IPS DF 6.9 (cell line): Measurements from ENCODE around the gene CD86.

Source experiments
- DNase-seq: peaks from one replicate; pipeline ENCODE4 v3.0.0-alpha.2; 2013; ENCODE audit warnings: low read depth, low spot score
- H3K27ac ChIP-seq: one replicate; pipeline ENCODE4 v1.5.1; 2013; ENCODE audit warnings: low read length, control low read depth
- H3K27me3 ChIP-seq: 2 replicates; pipeline ENCODE4 v1.6.1; 2013; ENCODE audit warnings: mild to moderate bottlenecking, low read length; ENCODE audit not compliant: control insufficient read depth, insufficient read depth
- H3K36me3 ChIP-seq: 2 replicates; pipeline ENCODE4 v1.6.1; 2013; ENCODE audit warnings: low read length; ENCODE audit not compliant: control insufficient read depth, insufficient read depth
- H3K4me1 ChIP-seq: 2 replicates; pipeline ENCODE4 v1.6.1; 2013; ENCODE audit warnings: low read length; ENCODE audit not compliant: control insufficient read depth, insufficient read depth
- H3K4me3 ChIP-seq: 2 replicates; pipeline ENCODE4 v1.5.1; 2013; ENCODE audit warnings: mild to moderate bottlenecking, low read length
- H3K9me3 ChIP-seq: 2 replicates; pipeline ENCODE4 v1.6.1; 2013; ENCODE audit warnings: low read length, inconsistent platforms; ENCODE audit not compliant: control insufficient read depth, insufficient read depth
- WGBS: extraction: QIAGEN DNeasy Blood & Tissue Kit; methylation state at CpG from one replicate; pipeline ENCODE4 v1.1.7; 2013; ENCODE audit warnings: mixed read lengths, missing lambda C conversion rate; ENCODE audit not compliant: insufficient read length, insufficient coverage; 5-methylcytosine and 5-hydroxymethylcytosine counted together

The CD86 gene

GRCh38 chr3:122055215-122055614 is at the start of gene CD86:
Gene CD86 (plus strand): TSS chr3:122055362. CDS start chr3:122055490, 128 bp downstream.
- Histone ChIP-seq H3K9me3 (no peaks in the 10 kb centered on the region), H3K4me3 (no peak within 1 kb of the TSS), H3K27me3 (no peaks in the 10 kb centered on the region), H3K4me1 (0 out of 2 replicates have a peak, but pooled peaks cover 1% of the 10 kb centered on the region), H3K27ac (no peak within 1 kb of the TSS), H3K36me3 (no peaks in the 10 kb centered on the region)
- no CpG with 5 or more reads among the region's 3 CpGs for WGBS
- no peak for DNase-seq

DNA sequence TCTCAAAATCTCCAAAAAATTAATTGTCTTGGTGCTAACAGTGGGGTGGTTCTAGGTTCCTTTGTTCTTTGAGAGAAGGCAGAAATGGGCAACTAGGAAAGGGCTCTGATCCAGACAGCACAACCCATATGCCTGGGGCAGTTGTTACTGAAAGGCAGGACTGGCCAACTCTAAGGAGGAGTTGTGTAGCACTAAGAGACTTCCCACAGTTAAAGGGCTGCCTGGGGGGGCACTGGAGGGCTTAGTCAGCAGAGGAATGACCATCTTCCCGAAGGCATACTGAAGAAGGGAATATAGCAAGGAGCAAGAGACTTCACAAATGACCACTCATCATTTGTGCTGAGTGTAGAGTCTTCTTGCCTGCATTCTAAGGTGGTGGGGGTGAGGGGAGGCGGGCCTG is 48.9 kb upstream of the CD86 start:
- 0 out of 2 replicates have a peak, but pooled peaks cover 2% of the 10 kb centered on the region for H3K4me1 ChIP-seq
- H3K27ac ChIP-seq, result no peak overlapping the region

DNA sequence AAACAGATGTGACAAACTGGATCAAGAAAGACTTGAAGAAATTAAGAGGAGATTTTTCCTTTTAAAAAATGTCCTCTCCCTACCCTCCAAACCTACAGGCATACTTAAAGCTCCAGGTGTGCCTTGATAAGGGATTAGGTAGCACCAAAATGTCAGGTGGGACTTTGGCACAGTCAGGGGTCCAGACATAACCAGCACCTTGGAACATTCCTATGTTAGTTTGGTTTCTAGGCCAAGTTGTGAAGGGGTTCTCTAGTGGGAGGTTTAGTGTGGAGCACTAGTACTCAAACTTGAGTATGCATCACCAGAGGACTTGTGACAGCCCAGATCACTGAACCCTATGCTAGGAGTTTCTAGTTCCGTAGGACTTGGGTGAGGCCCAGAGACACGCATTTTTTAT is 47.0 kb upstream of the CD86 start:
- Histone ChIP-seq H3K4me1 (0 out of 2 replicates have a peak, but pooled peaks cover 2% of the 10 kb centered on the region), H3K27me3 (no peaks in the 10 kb centered on the region), H3K9me3 (no peaks in the 10 kb centered on the region), H3K36me3 (no peaks in the 10 kb centered on the region), H3K4me3 (no peak overlapping the region), H3K27ac (no peak overlapping the region)
- DNase-seq, result no peak
- WGBS, result no CpG with 5 or more reads among the region's 2 CpGs

More for the DNA sequence above, 48.9 kb upstream of the CD86 start:
- WGBS, result no CpG with 5 or more reads among the region's 2 CpGs
- no peak for DNase-seq
- Histone ChIP-seq H3K27me3 (no peaks in the 10 kb centered on the region), H3K36me3 (no peaks in the 10 kb centered on the region), H3K4me3 (no peak overlapping the region), H3K9me3 (no peaks in the 10 kb centered on the region)

DNA sequence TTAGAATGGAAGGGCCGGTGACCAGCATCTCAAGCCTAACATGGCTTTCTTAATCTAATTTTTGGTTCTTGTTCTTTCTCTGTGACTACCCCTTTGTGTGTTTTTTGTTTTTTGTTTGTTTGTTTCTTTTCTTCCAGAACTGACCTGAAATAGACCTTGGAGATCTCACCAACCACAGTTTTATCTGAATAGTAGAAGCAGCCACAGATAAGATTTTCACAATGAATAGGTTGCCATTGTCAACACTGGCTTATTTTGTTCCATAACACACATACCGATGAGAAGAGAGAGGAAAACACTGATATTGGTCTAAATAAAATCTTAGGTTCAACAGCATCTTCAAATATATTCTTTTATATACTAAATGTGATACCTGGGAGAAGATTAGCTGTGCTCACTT is 44.7 kb upstream of the CD86 start:
- H3K36me3 ChIP-seq, result no peaks in the 10 kb centered on the region
- H3K27me3 ChIP-seq, result no peaks in the 10 kb centered on the region
- no CpG with 5 or more reads among the region's 2 CpGs for WGBS
- no peaks in the 10 kb centered on the region for H3K9me3 ChIP-seq
- H3K27ac ChIP-seq, result no peak overlapping the region
- no peak for DNase-seq
- H3K4me1 ChIP-seq, result no peaks in the 10 kb centered on the region
- no peak overlapping the region for H3K4me3 ChIP-seq

GRCh38 chr3:122011396-122011795 is 43.8 kb upstream of the CD86 start:
- H3K27me3 ChIP-seq, result no peaks in the 10 kb centered on the region
- no peak overlapping the region for H3K4me3 ChIP-seq
- no peaks in the 10 kb centered on the region for H3K4me1 ChIP-seq
- no peak overlapping the region for H3K27ac ChIP-seq
- H3K36me3 ChIP-seq, result no peaks in the 10 kb centered on the region
- no CpG with 5 or more reads among the region's 4 CpGs for WGBS
- H3K9me3 ChIP-seq, result no peaks in the 10 kb centered on the region
- no peak for DNase-seq

- no CpG with 5 or more reads among the region's 1 CpG for WGBS
- no peaks in the 10 kb centered on the region for H3K27me3 ChIP-seq
- no peak overlapping the region for H3K27ac ChIP-seq
- H3K4me1 ChIP-seq, result no peaks in the 10 kb centered on the region
- DNase-seq, result no peak
- no peaks in the 10 kb centered on the region for H3K36me3 ChIP-seq
- H3K4me3 ChIP-seq, result no peak overlapping the region
- H3K9me3 ChIP-seq, result no peaks in the 10 kb centered on the region
Measured at GRCh38 chr3:122012821-122013220, 42.3 kb upstream of the CD86 start.

DNA sequence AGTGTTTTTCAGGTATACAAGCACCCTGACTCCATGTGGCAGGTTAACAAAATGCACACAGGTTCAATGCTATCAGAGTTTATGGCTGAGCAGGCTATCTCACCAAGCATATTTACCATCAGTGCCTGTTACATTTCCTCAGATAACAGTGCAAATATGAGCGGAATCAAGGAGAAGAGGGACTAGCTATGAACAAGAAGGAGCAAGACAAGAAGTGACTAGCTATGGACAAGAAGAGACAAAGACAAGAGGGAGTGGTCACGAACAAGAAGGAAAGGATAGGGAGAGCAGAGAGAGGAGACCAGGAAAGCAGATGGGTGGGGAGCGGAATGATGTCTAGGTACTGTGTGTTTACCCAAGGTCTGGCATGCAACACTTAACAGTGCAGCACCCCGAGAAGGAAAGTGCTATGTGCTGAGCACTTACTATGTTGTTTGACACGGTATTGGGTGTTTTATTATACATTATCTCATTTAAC is 41.7 kb upstream of the CD86 start:
- Histone ChIP-seq H3K4me3 (no peak overlapping the region), H3K4me1 (no peaks in the 10 kb centered on the region), H3K27me3 (no peaks in the 10 kb centered on the region), H3K36me3 (no peaks in the 10 kb centered on the region), H3K27ac (no peak overlapping the region), H3K9me3 (no peaks in the 10 kb centered on the region)
- no peak for DNase-seq
- no CpG with 5 or more reads among the region's 5 CpGs for whole genome bisulfite sequencing

DNA sequence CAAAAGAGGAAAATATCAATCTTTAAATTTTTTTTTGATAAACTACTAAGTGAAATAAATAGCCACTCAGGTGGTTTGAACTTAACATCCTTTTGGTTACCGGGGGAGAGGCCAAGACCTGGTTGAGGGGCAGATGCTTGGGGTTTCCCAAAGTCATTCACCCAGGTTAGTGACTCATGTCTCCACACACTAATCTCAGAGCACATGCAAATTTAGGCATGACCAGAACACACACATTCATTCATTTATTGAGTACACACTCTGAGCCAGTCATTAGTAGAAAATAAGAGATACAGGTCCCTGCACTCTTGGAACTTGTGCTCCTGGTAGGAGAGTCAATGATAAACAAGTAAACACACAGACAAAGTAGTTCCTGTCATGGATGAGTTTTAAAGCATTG is 40.4 kb upstream of the CD86 start:
- H3K27ac ChIP-seq, result no peak overlapping the region
- no peak for DNase-seq
- no peak overlapping the region for H3K4me3 ChIP-seq
- H3K27me3 ChIP-seq, result no peaks in the 10 kb centered on the region
- H3K36me3 ChIP-seq, result no peaks in the 10 kb centered on the region
- WGBS, result no CpG with 5 or more reads among the region's 1 CpG
- H3K9me3 ChIP-seq, result no peaks in the 10 kb centered on the region
- H3K4me1 ChIP-seq, result no peaks in the 10 kb centered on the region

DNA sequence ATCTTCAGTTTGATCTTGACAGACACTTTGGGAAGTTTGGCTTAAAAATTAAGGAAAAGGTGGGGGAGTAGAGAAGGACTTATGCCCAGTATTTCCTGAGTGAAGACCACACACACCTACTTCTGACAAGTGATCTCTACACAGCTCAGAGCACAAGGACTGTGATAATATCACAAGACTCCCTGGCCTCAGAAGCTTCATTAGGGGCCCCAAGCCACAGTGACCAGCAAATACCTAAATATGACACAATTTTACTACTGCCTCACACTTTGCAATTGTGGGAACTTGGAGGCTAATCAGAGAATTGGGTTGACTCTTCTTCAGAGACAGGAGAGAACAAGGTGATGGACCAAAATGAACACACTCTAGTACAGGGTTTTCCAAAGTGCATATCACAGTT is 35.7 kb upstream of the CD86 start:
- no peaks in the 10 kb centered on the region for H3K9me3 ChIP-seq
- H3K36me3 ChIP-seq, result no peaks in the 10 kb centered on the region
- no peak for DNase-seq
- H3K4me1 ChIP-seq, result no peaks in the 10 kb centered on the region; the same call in 1 of the 2 replicates
- H3K27me3 ChIP-seq, result no peaks in the 10 kb centered on the region
- no peak overlapping the region for H3K27ac ChIP-seq
- no peak overlapping the region for H3K4me3 ChIP-seq

- DNase-seq, result no peak
- H3K4me1 ChIP-seq, result no peaks in the 10 kb centered on the region; the same call in 1 of the 2 replicates
- no peaks in the 10 kb centered on the region for H3K27me3 ChIP-seq
- H3K4me3 ChIP-seq, result no peak overlapping the region
- no peaks in the 10 kb centered on the region for H3K36me3 ChIP-seq
- no peaks in the 10 kb centered on the region for H3K9me3 ChIP-seq
- WGBS, result no CpG with 5 or more reads among the region's 1 CpG
- H3K27ac ChIP-seq, result no peak overlapping the region
Measured at GRCh38 chr3:122021037-122021436, 34.1 kb upstream of the CD86 start.

DNA sequence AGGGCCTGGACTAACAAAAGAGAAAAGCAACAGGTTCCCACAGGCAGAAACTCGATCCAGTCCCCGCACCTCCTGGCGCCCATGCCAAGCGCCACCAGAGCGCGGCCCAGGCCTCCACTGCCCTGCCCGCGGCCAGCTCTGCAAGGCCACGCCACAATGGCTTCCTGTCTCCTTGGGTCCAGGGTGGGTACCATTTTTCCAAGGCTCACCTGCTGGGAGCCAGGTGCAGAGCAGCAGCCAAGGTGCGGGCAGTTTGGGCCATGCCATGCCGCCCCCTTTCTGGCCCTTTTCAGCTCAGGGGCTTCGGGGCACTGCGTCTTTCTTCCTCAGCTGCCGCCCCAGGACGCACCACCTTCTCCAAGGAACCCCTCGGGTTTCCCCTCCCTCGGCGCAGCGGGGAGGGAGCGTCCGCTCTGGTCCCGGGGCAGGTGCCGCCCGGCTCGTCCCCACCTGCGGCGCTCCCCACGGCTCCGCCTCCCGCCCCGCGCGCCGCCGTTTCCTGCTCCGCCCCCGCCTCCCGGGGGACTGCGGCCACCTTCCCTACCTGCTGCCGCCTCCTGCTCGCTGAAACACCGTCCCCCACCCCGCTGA is 33.3 kb upstream of the CD86 start, which contains the start of gene ILDR1:
TSS of gene ILDR1 (minus strand) at position 437 of the 591 bp plus-strand sequence. CDS start at position 267, 170 bp downstream.
- H3K9me3 ChIP-seq, result no peaks in the 10 kb centered on the region
- peak within 1 kb of the TSS; percentile 80 for H3K4me3 ChIP-seq
- no peaks in the 10 kb centered on the region for H3K27me3 ChIP-seq
- no peaks in the 10 kb centered on the region; the same call in 1 of the 2 replicates for H3K4me1 ChIP-seq
- no peak for DNase-seq
- H3K36me3 ChIP-seq, result no peaks in the 10 kb centered on the region
- no peak within 1 kb of the TSS for H3K27ac ChIP-seq
- WGBS, result no CpG with 5 or more reads among the region's 43 CpGs
